ENCODE data around the gene MOCOS. TPM values are rescaled to one million over a fixed set of nuclear protein-coding genes. Genes with fewer than 3 reads are reported as not detected.

The MOCOS gene
- total RNA-seq, 1 experiment from 2014 or later, result 3.0 TPM

GRCh38 chr18:36314098-36314497 is 126.8 kb downstream of the MOCOS start:
- Histone ChIP-seq H3K27me3 (ENCODE audit: control insufficient read depth, insufficient read depth, low read length) (no peaks in the 10 kb centered on the region), H3K36me3 (ENCODE audit: control insufficient read depth, insufficient read depth, low read length) (no peaks in the 10 kb centered on the region), H3K27ac (ENCODE audit: low read length) (peak overlapping the region; percentile 69), H3K4me3 (ENCODE audit: low read depth in 2 of 2, low read length in 2 of 2) (no peak overlapping the region), H3K9me3 (ENCODE audit: control insufficient read depth, insufficient read depth, low read depth, low read length) (no peaks in the 10 kb centered on the region), H3K4me1 (ENCODE audit: control insufficient read depth, insufficient read depth, low read length) (peaks cover 55% of the 10 kb centered on the region)
- in situ Hi-C loops (cut with HindIII; ENCODE audit: low pct_unique_long_range_greater_than_20kb, low sequenced_read_pairs) (no loop called here), intact Hi-C loops (cut with micrococcal nuclease; ENCODE audit: unreplicated experiment) (no loop called here)
- ChIA-PET CTCF (no interaction called here), POLR2A (no interaction called here)
- DNase-seq (ENCODE audit: low read depth, low spot score), result no peak
- BruUV-seq (replicated peaks), result no TSS peak
- no peak for TF ChIP-seq TCF7L2 (IDR thresholded peaks at IDR 0.05; ENCODE audit: low read depth, low read length)
- no peak for TF ChIP-seq CTCF (IDR thresholded peaks at IDR 0.05)
- no peak for TF ChIP-seq REST (IDR thresholded peaks at IDR 0.05; ENCODE audit: insufficient read depth in 1 of 2, low read depth in 2 of 2, low read length in 1 of 2)
- no peak for TF ChIP-seq POLR2AphosphoS5 (IDR thresholded peaks at IDR 0.05; ENCODE audit: low read depth, low read length)
- no peak for TF ChIP-seq SIN3A (IDR thresholded peaks at IDR 0.05; ENCODE audit: borderline replicate concordance, insufficient read depth, low read depth, low read length)
- ATAC-seq, result no peak

- BruUV-seq (replicated peaks), result no TSS peak
- Histone ChIP-seq H3K36me3 (ENCODE audit: control insufficient read depth, insufficient read depth, low read length) (no peaks in the 10 kb centered on the region), H3K27ac (ENCODE audit: low read length) (peak overlapping the region; percentile 69), H3K9me3 (ENCODE audit: control insufficient read depth, insufficient read depth, low read depth, low read length) (no peaks in the 10 kb centered on the region), H3K4me1 (ENCODE audit: control insufficient read depth, insufficient read depth, low read length) (peaks cover 52% of the 10 kb centered on the region), H3K27me3 (ENCODE audit: control insufficient read depth, insufficient read depth, low read length) (no peaks in the 10 kb centered on the region), H3K4me3 (ENCODE audit: low read depth in 2 of 2, low read length in 2 of 2) (no peak overlapping the region)
- in situ Hi-C loops (cut with HindIII; ENCODE audit: low pct_unique_long_range_greater_than_20kb, low sequenced_read_pairs), result no loop called here
- intact Hi-C loops (cut with micrococcal nuclease; ENCODE audit: unreplicated experiment), result no loop called here
- CTCF ChIA-PET, result interaction anchor here (0.7 kb wide), 1 partner anchor 198 kb away, joined by 12 read pairs; no protein-coding TSS in a partner anchor
- peak; percentile 77 for ATAC-seq
- POLR2A ChIA-PET, result no interaction called here
- TF ChIP-seq POLR2AphosphoS5 (IDR thresholded peaks at IDR 0.05; ENCODE audit: low read depth, low read length) (no peak), CTCF (IDR thresholded peaks at IDR 0.05) (no peak), SIN3A (IDR thresholded peaks at IDR 0.05; ENCODE audit: borderline replicate concordance, insufficient read depth, low read depth, low read length) (no peak), REST (IDR thresholded peaks at IDR 0.05; ENCODE audit: insufficient read depth in 1 of 2, low read depth in 2 of 2, low read length in 1 of 2) (no peak), TCF7L2 (IDR thresholded peaks at IDR 0.05; ENCODE audit: low read depth, low read length) (no peak)
- no peak for DNase-seq (ENCODE audit: low read depth, low spot score)
Measured at GRCh38 chr18:36314754-36315153, 127.5 kb downstream of the MOCOS start.
